H9 (cell line): ENCODE results near the gene FOXP2. TPM values are rescaled to one million over a fixed set of nuclear protein-coding genes. Genes with fewer than 3 reads are reported as not detected.

ENCODE experiments used
- DNase-seq: peaks from one replicate; pipeline ENCODE4 v3.0.0-alpha.2; 2017
- H2AFZ ChIP-seq: one replicate; pipeline ENCODE4 v1.6.1; 2013; ENCODE audit warnings: mild to moderate bottlenecking, low read length, control low read depth, moderate library complexity
- H2AK5ac ChIP-seq: 2 replicates; pipeline ENCODE4 v1.6.1; 2013; ENCODE audit warnings: low read length, control low read depth, mixed read lengths; ENCODE audit not compliant: insufficient read length
- H2BK120ac ChIP-seq: one replicate; pipeline ENCODE4 v1.6.1; 2013; ENCODE audit warnings: low read depth, mild to moderate bottlenecking, low read length, control low read depth, inconsistent platforms; ENCODE audit not compliant: poor library complexity, severe bottlenecking
- H2BK12ac ChIP-seq: 2 replicates; pipeline ENCODE4 v1.6.1; 2013; ENCODE audit warnings: low read length, control low read depth, mixed read lengths, low read depth; ENCODE audit not compliant: insufficient read length
- H2BK15ac ChIP-seq: 2 replicates; pipeline ENCODE4 v1.6.1; 2013; ENCODE audit warnings: low read depth, low read length, control low read depth
- H2BK20ac ChIP-seq: one replicate; pipeline ENCODE4 v1.6.1; 2013; ENCODE audit warnings: low read depth, mild to moderate bottlenecking, low read length, control low read depth, inconsistent platforms; ENCODE audit not compliant: poor library complexity, severe bottlenecking
- H2BK5ac ChIP-seq: 2 replicates; pipeline ENCODE4 v1.6.1; 2013; ENCODE audit warnings: low read length, control low read depth, mixed read lengths; ENCODE audit not compliant: insufficient read length
- H3K14ac ChIP-seq: 2 replicates; pipeline ENCODE4 v1.6.1; 2013; ENCODE audit warnings: low read length, control low read depth; ENCODE audit not compliant: insufficient read depth
- H3K18ac ChIP-seq: 2 replicates; pipeline ENCODE4 v1.6.1; 2013; ENCODE audit warnings: low read depth, mild to moderate bottlenecking, mixed read lengths, low read length, control low read depth; ENCODE audit not compliant: insufficient read length
- H3K23ac ChIP-seq: 2 replicates; pipeline ENCODE4 v1.6.1; 2013; ENCODE audit warnings: low read length, control low read depth, mixed read lengths, low read depth; ENCODE audit not compliant: insufficient read length
- H3K23me2 ChIP-seq: 2 replicates; pipeline ENCODE4 v1.6.1; 2013; ENCODE audit warnings: low read depth, mild to moderate bottlenecking, mixed read lengths, low read length, control low read depth; ENCODE audit not compliant: insufficient read length, poor library complexity, severe bottlenecking
- H3K27ac ChIP-seq: 2 replicates; pipeline ENCODE4 v1.5.1; 2013; ENCODE audit warnings: low read length, control low read depth, mixed read lengths, low read depth; ENCODE audit not compliant: insufficient read length
- H3K27me3 ChIP-seq: 2 replicates; pipeline ENCODE4 v1.6.1; 2013; ENCODE audit warnings: low read length, control low read depth, inconsistent platforms; ENCODE audit not compliant: insufficient read depth
- H3K4ac ChIP-seq: 2 replicates; pipeline ENCODE4 v1.6.1; 2013; ENCODE audit warnings: low read depth, mild to moderate bottlenecking, control low read depth, inconsistent platforms, low read length, moderate library complexity
- H3K4me1 ChIP-seq: 2 replicates; pipeline ENCODE4 v1.6.1; 2013; ENCODE audit warnings: low read length, control low read depth, inconsistent platforms; ENCODE audit not compliant: insufficient read depth
- H3K4me2 ChIP-seq: 2 replicates; pipeline ENCODE4 v1.6.1; 2013; ENCODE audit warnings: low read length, control low read depth, mixed read lengths; ENCODE audit not compliant: insufficient read length, insufficient read depth
- H3K56ac ChIP-seq: 2 replicates; pipeline ENCODE4 v1.6.1; 2013; ENCODE audit warnings: low read depth, mild to moderate bottlenecking, mixed read lengths, low read length, control low read depth; ENCODE audit not compliant: insufficient read length
- H3K79me1 ChIP-seq: 2 replicates; pipeline ENCODE4 v1.6.1; 2013; ENCODE audit warnings: low read depth, mild to moderate bottlenecking, moderate library complexity, low read length, control low read depth, inconsistent platforms; ENCODE audit not compliant: insufficient read depth, poor library complexity, severe bottlenecking
- H3K79me2 ChIP-seq: 2 replicates; pipeline ENCODE4 v1.6.1; 2013; ENCODE audit warnings: low read length, control low read depth, inconsistent platforms; ENCODE audit not compliant: insufficient read depth
- H3K9ac ChIP-seq: 2 replicates; pipeline ENCODE4 v1.6.1; 2013; ENCODE audit warnings: low read length, control low read depth, mixed read lengths; ENCODE audit not compliant: insufficient read length; ENCODE audit errors: extremely low read depth
- H3K9me3 ChIP-seq: one replicate; pipeline ENCODE4 v1.6.1; 2013; ENCODE audit warnings: low read depth, low read length, inconsistent platforms; ENCODE audit not compliant: control insufficient read depth
- H3T11ph ChIP-seq: one replicate; pipeline ENCODE4 v1.6.1; 2013; ENCODE audit warnings: mild to moderate bottlenecking, low read length, control low read depth, inconsistent platforms
- H4K20me1 ChIP-seq: one replicate; pipeline ENCODE4 v1.6.1; 2013; ENCODE audit not compliant: control insufficient read depth, insufficient read length, insufficient read depth
- H4K5ac ChIP-seq: 2 replicates; pipeline ENCODE4 v1.6.1; 2013; ENCODE audit warnings: low read depth, mild to moderate bottlenecking, mixed read lengths, low read length, control low read depth; ENCODE audit not compliant: insufficient read length
- H4K8ac ChIP-seq: replicated peaks from 2 replicates; pipeline ENCODE4 v1.6.1; 2013; ENCODE audit warnings: low read length, control low read depth, mixed read lengths, low read depth; ENCODE audit not compliant: insufficient read length
- H4K91ac ChIP-seq: 2 replicates; pipeline ENCODE4 v1.6.1; 2013; ENCODE audit warnings: low read depth, mild to moderate bottlenecking, moderate library complexity, mixed read lengths, low read length, control low read depth; ENCODE audit not compliant: insufficient read length
- H3K27ac Mint-ChIP-seq, 3 experiments: 2 replicates in 2 of 3; 3 replicates in 1 of 3; pipeline ENCODE4 v1.8.0; 2020 to 2021; ENCODE audit warnings: mixed read lengths in 3 of 3, mild to moderate bottlenecking in 1 of 3, moderate library complexity in 1 of 3
- H3K27me3 Mint-ChIP-seq: 2 replicates; pipeline ENCODE4 v1.8.0; 2021; ENCODE audit warnings: low read depth, mild to moderate bottlenecking, moderate library complexity, mixed read lengths
- H3K36me3 Mint-ChIP-seq, 3 experiments: 2 replicates in 2 of 3; 3 replicates in 1 of 3; pipeline ENCODE4 v1.8.0; 2020 to 2021; ENCODE audit warnings: low read depth in 3 of 3, mixed read lengths in 3 of 3; ENCODE audit not compliant: insufficient read depth in 1 of 3
- H3K4me1 Mint-ChIP-seq, 2 experiments: 2 replicates each; pipeline ENCODE4 v1.8.0; 2020; ENCODE audit warnings: mixed read lengths in 2 of 2
- H3K4me3 Mint-ChIP-seq, 2 experiments: 2 replicates in 1 of 2; 3 replicates in 1 of 2; pipeline ENCODE4 v1.8.0; 2020 to 2021; ENCODE audit warnings: mild to moderate bottlenecking in 2 of 2, mixed read lengths in 2 of 2, moderate library complexity in 1 of 2
- H3K9me3 Mint-ChIP-seq, 2 experiments: 2 replicates in 1 of 2; 3 replicates in 1 of 2; pipeline ENCODE4 v1.8.0; 2020; ENCODE audit warnings: mild to moderate bottlenecking in 2 of 2, mixed read lengths in 2 of 2, moderate library complexity in 1 of 2
- WGBS: extraction: QIAGEN DNeasy Blood & Tissue Kit; methylation state at CpG from one replicate; pipeline ENCODE4 v1.1.7; 2013; ENCODE audit warnings: missing lambda C conversion rate, low lambda C conversion rate, mixed read lengths; ENCODE audit not compliant: insufficient read length; ENCODE audit errors: extremely low coverage; 5-methylcytosine and 5-hydroxymethylcytosine counted together
- total RNA-seq: library from RNA; stranded (reverse); gene quantifications from 2 replicates; pipeline ENCODE4 v1.2.1, GENCODE V29; 2021
- TF ChIP-seq, protein P1 (sequence below): fragments of 200-600 bp; sonication (generic); conservative IDR thresholded peaks from 3 replicates; pipeline ENCODE4 v1.8.0; 2021; ENCODE audit warnings: antibody characterized with exemption, mild to moderate bottlenecking

The FOXP2 gene
- total RNA-seq, 1 experiment from 2014 or later: not detected

GRCh38 chr7:114598946-114599345 lies 184.3 kb downstream of the FOXP2 start:
- H3K27me3 Mint-ChIP-seq: peaks cover 2% of the 10 kb centered on the region; the same call in 1 of the 2 replicates
- H4K5ac ChIP-seq: no peak overlapping the region
- no peak overlapping the region for H3K9ac ChIP-seq
- H2BK20ac ChIP-seq: no peak overlapping the region
- H3K14ac ChIP-seq: no peak overlapping the region
- no peak overlapping the region for H3T11ph ChIP-seq
- H3K79me2 ChIP-seq: no peaks in the 10 kb centered on the region
- no peak overlapping the region for H2BK12ac ChIP-seq
- no CpG with 5 or more reads among the region's 4 CpGs for WGBS
- H3K4me1 ChIP-seq: no peaks in the 10 kb centered on the region
- H2BK5ac ChIP-seq: no peak overlapping the region
- H3K23me2 ChIP-seq: no peaks in the 10 kb centered on the region
- H2BK120ac ChIP-seq: no peak overlapping the region
- no peak overlapping the region for H3K27ac Mint-ChIP-seq
- no peaks in the 10 kb centered on the region for H4K20me1 ChIP-seq
- DNase-seq: no peak
- no peaks in the 10 kb centered on the region for H3K36me3 Mint-ChIP-seq
- TF ChIP-seq, protein P1, sequence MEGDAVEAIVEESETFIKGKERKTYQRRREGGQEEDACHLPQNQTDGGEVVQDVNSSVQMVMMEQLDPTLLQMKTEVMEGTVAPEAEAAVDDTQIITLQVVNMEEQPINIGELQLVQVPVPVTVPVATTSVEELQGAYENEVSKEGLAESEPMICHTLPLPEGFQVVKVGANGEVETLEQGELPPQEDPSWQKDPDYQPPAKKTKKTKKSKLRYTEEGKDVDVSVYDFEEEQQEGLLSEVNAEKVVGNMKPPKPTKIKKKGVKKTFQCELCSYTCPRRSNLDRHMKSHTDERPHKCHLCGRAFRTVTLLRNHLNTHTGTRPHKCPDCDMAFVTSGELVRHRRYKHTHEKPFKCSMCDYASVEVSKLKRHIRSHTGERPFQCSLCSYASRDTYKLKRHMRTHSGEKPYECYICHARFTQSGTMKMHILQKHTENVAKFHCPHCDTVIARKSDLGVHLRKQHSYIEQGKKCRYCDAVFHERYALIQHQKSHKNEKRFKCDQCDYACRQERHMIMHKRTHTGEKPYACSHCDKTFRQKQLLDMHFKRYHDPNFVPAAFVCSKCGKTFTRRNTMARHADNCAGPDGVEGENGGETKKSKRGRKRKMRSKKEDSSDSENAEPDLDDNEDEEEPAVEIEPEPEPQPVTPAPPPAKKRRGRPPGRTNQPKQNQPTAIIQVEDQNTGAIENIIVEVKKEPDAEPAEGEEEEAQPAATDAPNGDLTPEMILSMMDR: no peak
- no peaks in the 10 kb centered on the region for H3K9me3 Mint-ChIP-seq
- no peak overlapping the region for H4K8ac ChIP-seq
- H3K4ac ChIP-seq: no peak overlapping the region
- no peak overlapping the region for H3K56ac ChIP-seq
- H3K27ac ChIP-seq: no peak overlapping the region
- H3K18ac ChIP-seq: no peak overlapping the region
- no peak overlapping the region for H3K4me3 Mint-ChIP-seq
- no peak overlapping the region for H4K91ac ChIP-seq
- H3K79me1 ChIP-seq: no peaks in the 10 kb centered on the region
- H3K27me3 ChIP-seq: no peaks in the 10 kb centered on the region
- no peak overlapping the region for H3K23ac ChIP-seq
- H3K4me1 Mint-ChIP-seq: no peaks in the 10 kb centered on the region
- H3K4me2 ChIP-seq: no peak overlapping the region
- no peak overlapping the region for H2AFZ ChIP-seq
- no peak overlapping the region for H2AK5ac ChIP-seq
- H3K9me3 ChIP-seq: no peaks in the 10 kb centered on the region
- H2BK15ac ChIP-seq: no peak overlapping the region
